GM12878 (cell line): ENCODE data around the gene FURIN. TPM values are rescaled to one million over a fixed set of nuclear protein-coding genes. Genes with fewer than 3 reads are reported as not detected.

Experiments
- ATAC-seq: fragments of 200-7000 bp; cut with Tn5 transposase; 3 replicates; pipeline ENCODE4 v1.9.1; 2020; ENCODE audit warnings: mild to moderate bottlenecking, moderate library complexity
- BruUV-seq: library from RNA; stranded (reverse); fragments of 400-500 nt; replicated peaks from 2 replicates; lab custom pipeline; 2021; lab: Mats Ljungman, UMichigan
- CTCF ChIA-PET: fragments of 300-600 bp; sonication (Branson Sonifier 250); formaldehyde crosslinking; extraction: SDS; loops from one replicate; lab custom pipeline; 2021; ENCODE audit warnings: inconsistent platforms; lab: Yijun Ruan, JAX
- POLR2A ChIA-PET: fragments of 350-600 bp; formaldehyde crosslinking; extraction: SDS; loops from one replicate; lab custom pipeline; 2021; ENCODE audit warnings: inconsistent platforms; lab: Charles Lee
- RAD21 ChIA-PET: fragments of 300-600 bp; sonication (Branson Sonifier 250); formaldehyde crosslinking; loops from one replicate; lab custom pipeline; 2023; ENCODE audit warnings: antibody characterized with exemption; ENCODE audit not compliant: unreplicated experiment; lab: Charles Lee
- SMC1A ChIA-PET: fragments of 300-600 bp; sonication (Branson Sonifier 250); formaldehyde crosslinking; loops from one replicate; lab custom pipeline; 2023; ENCODE audit not compliant: unreplicated experiment, uncharacterized antibody; lab: Charles Lee
- DNase-seq: peaks from one replicate; pipeline ENCODE4 v3.0.0-alpha.2; 2011; ENCODE audit warnings: low read depth, low spot score
- FAIRE-seq: peaks from 3 replicates; lab custom pipeline; 2011; peaks lifted over from hg19 to GRCh38; lab: Jason Lieb, UNC
- H2AFZ ChIP-seq: 2 replicates; pipeline ENCODE4 v1.6.0; 2011; ENCODE audit warnings: low read depth, low read length, control low read depth; ENCODE audit not compliant: control insufficient read depth
- H3K27ac ChIP-seq: 2 replicates; pipeline ENCODE4 v1.5.1; 2011; ENCODE audit warnings: control low read depth; ENCODE audit not compliant: control insufficient read depth, insufficient read depth
- H3K27me3 ChIP-seq, 2 experiments: replicated peaks in 1 of 2; 2 replicates each; pipeline versions ENCODE4 v1.6.0 to v1.6.1; 2011; ENCODE audit warnings: low read length in 1 of 2; ENCODE audit not compliant: control insufficient read depth in 2 of 2, insufficient read depth in 2 of 2
- H3K36me3 ChIP-seq, 2 experiments: 2 replicates each; pipeline ENCODE4 v1.5.1; 2011; ENCODE audit warnings: low read length in 1 of 2; ENCODE audit not compliant: control insufficient read depth in 2 of 2, insufficient read depth in 2 of 2
- H3K4me1 ChIP-seq: 2 replicates; pipeline ENCODE4 v1.6.1; 2011; ENCODE audit warnings: mild to moderate bottlenecking, low read length, moderate library complexity, mixed read lengths; ENCODE audit not compliant: control insufficient read depth, insufficient read depth
- H3K4me2 ChIP-seq: 2 replicates; pipeline ENCODE4 v1.6.0; 2011; ENCODE audit warnings: control low read depth; ENCODE audit not compliant: control insufficient read depth, insufficient read depth
- H3K4me3 ChIP-seq: fragments of 200-600 bp; sonication (generic); 2 replicates; pipeline ENCODE4 v1.5.1; 2016
- H3K79me2 ChIP-seq: 2 replicates; pipeline ENCODE4 v1.6.0; 2011; ENCODE audit warnings: low read length; ENCODE audit not compliant: control insufficient read depth, insufficient read depth
- H3K9ac ChIP-seq: 2 replicates; pipeline ENCODE4 v1.8.0; 2011; ENCODE audit warnings: low read length, control low read depth, mixed read lengths; ENCODE audit not compliant: control insufficient read depth, insufficient read depth
- H3K9me3 ChIP-seq: replicated peaks from 3 replicates; pipeline ENCODE4 v1.5.1; 2011; ENCODE audit warnings: mild to moderate bottlenecking, low read length; ENCODE audit not compliant: control insufficient read depth, insufficient read depth
- H4K20me1 ChIP-seq: 2 replicates; pipeline ENCODE4 v1.6.0; 2011; ENCODE audit not compliant: control insufficient read depth, insufficient read depth
- ASH2L ChIP-seq: fragments of 300-600, 200-600 bp; sonication (generic); IDR thresholded peaks from 2 replicates; pipeline ENCODE4 v1.6.1; 2017; ENCODE audit warnings: low read depth, mild to moderate bottlenecking, borderline replicate concordance
- BMI1 ChIP-seq: fragments of 450-650 bp; IDR thresholded peaks from 2 replicates; pipeline ENCODE4 v1.6.1; 2016; ENCODE audit warnings: mild to moderate bottlenecking, moderate library complexity, borderline replicate concordance
- CBX3 ChIP-seq: fragments of 200-600 bp; sonication (generic); IDR thresholded peaks from 2 replicates; pipeline ENCODE4 v1.6.1; 2016; ENCODE audit warnings: low read depth, borderline replicate concordance
- E2F4 ChIP-seq: IDR thresholded peaks from 2 replicates; pipeline ENCODE4 v1.6.1; 2012; ENCODE audit warnings: low read depth, low read length, improper control_type of control experiment
- ETV6 ChIP-seq, 2 experiments: fragments of 450-650 bp in 1 of 2; IDR thresholded peaks in 1 of 2; conservative IDR thresholded peaks in 1 of 2; 2 replicates each; pipeline ENCODE4 v1.6.1; 2014; ENCODE audit warnings: antibody characterized with exemption in 1 of 2, borderline replicate concordance in 1 of 2, low read depth in 1 of 2, mild to moderate bottlenecking in 1 of 2, moderate library complexity in 1 of 2
- GABPA ChIP-seq: IDR thresholded peaks from 2 replicates; pipeline ENCODE4 v1.6.1; 2014; ENCODE audit warnings: antibody characterized with exemption, low read depth, mild to moderate bottlenecking, inconsistent platforms
- HDAC2 ChIP-seq: fragments of 200-600 bp; sonication (generic); IDR thresholded peaks from 2 replicates; pipeline ENCODE4 v1.6.1; 2017
- HDGF ChIP-seq: fragments of 450-650 bp; IDR thresholded peaks from 2 replicates; pipeline ENCODE4 v1.6.1; 2016; ENCODE audit warnings: antibody characterized with exemption
- IKZF1 ChIP-seq: fragments of 450-650 bp; conservative IDR thresholded peaks from 2 replicates; pipeline ENCODE4 v1.6.1; 2017; ENCODE audit warnings: antibody characterized with exemption, mild to moderate bottlenecking
- NFXL1 ChIP-seq: fragments of 450-650 bp; IDR thresholded peaks from 2 replicates; pipeline ENCODE4 v1.6.1; 2017; ENCODE audit warnings: antibody characterized with exemption, mild to moderate bottlenecking, borderline replicate concordance
- NR2C2 ChIP-seq: IDR thresholded peaks from 2 replicates; pipeline ENCODE4 v1.6.1; 2011; ENCODE audit warnings: borderline replicate concordance, low read depth; ENCODE audit not compliant: control insufficient read depth, insufficient read length
- NR2F1 ChIP-seq: fragments of 450-650 bp; conservative IDR thresholded peaks from 2 replicates; pipeline ENCODE4 v1.6.1; 2017; ENCODE audit warnings: mild to moderate bottlenecking
- RELB ChIP-seq: fragments of 450-650 bp; IDR thresholded peaks from 2 replicates; pipeline ENCODE4 v1.6.1; 2017; ENCODE audit warnings: low read depth, mild to moderate bottlenecking, moderate library complexity
- RUNX3 ChIP-seq: IDR thresholded peaks from 2 replicates; pipeline ENCODE4 v1.6.1; 2012; ENCODE audit warnings: low read length, inconsistent platforms
- SREBF2 ChIP-seq: IDR thresholded peaks from 2 replicates; pipeline ENCODE4 v1.6.1; 2012; ENCODE audit warnings: mild to moderate bottlenecking, low read length
- ZNF217 ChIP-seq: fragments of 450-650 bp; IDR thresholded peaks from 2 replicates; pipeline ENCODE4 v1.6.1; 2017; ENCODE audit warnings: antibody characterized with exemption, mild to moderate bottlenecking
- WGBS: methylation state at CpG from one replicate; pipeline ENCODE4 v1.1.6; 2016; ENCODE audit warnings: low lambda C conversion rate; ENCODE audit not compliant: insufficient replicate concordance, insufficient coverage; ENCODE audit errors: missing lambda C conversion rate; 5-methylcytosine and 5-hydroxymethylcytosine counted together
- in situ Hi-C: fragments of 300-500 bp; cut with MboI; formaldehyde crosslinking; loops from 9 replicates; pipeline ENCODE4 v1.14.3; 2018; ENCODE audit warnings: mixed read lengths
- intact Hi-C: fragments of 100-400 bp; cut with micrococcal nuclease; formaldehyde crosslinking; loops from one replicate; pipeline ENCODE4 v1.14.2; 2022; ENCODE audit not compliant: unreplicated experiment
- polyA plus RNA-seq, 11 experiments: library from polyadenylated mRNA; depleted of rRNA in 4 of 11; unstranded in 6 of 11; stranded (reverse) in 5 of 11; fragments of >200 nt; fragmentation: Nextera tagmentation in 4 of 11; fragmentation: Illumina TruSeq in 1 of 11; extraction: Ambion mirVana in 4 of 11; extraction: Trizol in 1 of 11; gene quantifications; 1 replicate in 1 of 11; 2 replicates in 10 of 11; pipeline versions ENCODE4 v1.2.1 to v1.2.3, GENCODE V29; 2011 to 2016; ENCODE audit warnings: inconsistent platforms in 2 of 11, missing spikeins in 2 of 11, low read depth in 1 of 11
- total RNA-seq, 4 experiments: library from RNA; depleted of rRNA in 3 of 4; stranded (reverse); fragments of >200 nt in 3 of 4; fragmentation: Illumina TruSeq in 1 of 4; extraction: Trizol in 1 of 4; gene quantifications; 2 replicates each; pipeline versions ENCODE4 v1.2.1 to v1.2.3, GENCODE V29; 2013 to 2021
- TF ChIP-seq, protein P1 (sequence below): fragments of 450-650 bp; IDR thresholded peaks from 2 replicates; pipeline ENCODE4 v1.6.1; 2017; ENCODE audit warnings: mild to moderate bottlenecking, moderate library complexity
- TF ChIP-seq, protein P2 (sequence below): IDR thresholded peaks from 2 replicates; pipeline ENCODE4 v1.6.1; 2011; ENCODE audit warnings: borderline replicate concordance, low read depth, mild to moderate bottlenecking, moderate library complexity, mixed read lengths, low read length; ENCODE audit not compliant: insufficient read depth; ENCODE audit errors: extremely low read length

Gene FURIN
- total and polyA plus RNA-seq, 10 of the 15 experiments (the other 5 are each of a cell fraction or from before 2014, with no cell fraction given): 0.47 to 39.9 (median 8.0) TPM

DNA sequence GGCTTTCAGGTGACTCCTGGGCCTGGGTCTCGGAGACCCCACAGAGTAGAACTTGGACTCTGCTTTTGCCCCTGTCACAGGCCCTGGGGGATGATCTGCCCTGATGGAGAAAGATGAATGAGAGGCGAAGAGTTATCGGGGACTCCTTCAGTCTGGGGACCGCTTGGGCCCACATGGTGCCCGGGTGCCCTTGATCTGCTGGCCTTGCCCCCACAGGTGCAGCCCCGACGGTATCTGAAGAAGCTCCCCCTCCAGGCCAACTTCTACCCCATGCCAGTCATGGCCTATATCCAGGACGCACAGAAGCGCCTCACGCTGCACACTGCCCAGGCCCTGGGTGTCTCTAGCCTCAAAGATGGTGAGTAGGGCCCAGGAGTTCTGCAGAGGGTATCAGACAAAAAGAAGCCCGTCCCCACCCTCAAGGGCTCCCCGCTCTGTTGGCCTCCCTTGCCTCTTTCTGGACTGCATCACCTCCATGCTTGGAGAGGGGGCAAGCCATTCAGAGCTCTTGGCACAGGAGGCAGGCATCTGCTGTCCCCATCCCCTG, 45.1 kb downstream of the FURIN start:
- ATAC-seq (no peak), FAIRE-seq (no peak), DNase-seq (no peak)
- Histone ChIP-seq H3K27me3 (no peaks in the 10 kb centered on the region), H2AFZ (no peak overlapping the region), H3K27ac (no peak overlapping the region), H3K79me2 (no peaks in the 10 kb centered on the region), H3K9ac (no peak overlapping the region), H3K36me3 (peaks cover 15 to 55% of the 10 kb centered on the region in 2 experiments), H3K4me2 (no peak overlapping the region), H3K9me3 (no peaks in the 10 kb centered on the region), H3K4me3 (no peak overlapping the region), H4K20me1 (no peaks in the 10 kb centered on the region), H3K4me1 (no peaks in the 10 kb centered on the region)
- intact Hi-C loops (no loop called here), in situ Hi-C loops (no loop called here)
- POLR2A ChIA-PET: interaction anchor here (0.8 kb wide), 1 partner anchor 84 kb away, joined by 3 read pairs; no protein-coding TSS in a partner anchor
- RAD21 ChIA-PET: no interaction called here
- 91% methylated on average over 12 of the region's 12 CpGs for WGBS
- SMC1A ChIA-PET: no interaction called here
- CTCF ChIA-PET: interaction anchor here (0.7 to 1.9 kb wide), 2 partner anchors 10 to 17 kb away, joined by 4 to 6 read pairs; partner anchors contain the start of gene MAN2A2
- BruUV-seq: no TSS peak
- TF ChIP-seq, protein P1, sequence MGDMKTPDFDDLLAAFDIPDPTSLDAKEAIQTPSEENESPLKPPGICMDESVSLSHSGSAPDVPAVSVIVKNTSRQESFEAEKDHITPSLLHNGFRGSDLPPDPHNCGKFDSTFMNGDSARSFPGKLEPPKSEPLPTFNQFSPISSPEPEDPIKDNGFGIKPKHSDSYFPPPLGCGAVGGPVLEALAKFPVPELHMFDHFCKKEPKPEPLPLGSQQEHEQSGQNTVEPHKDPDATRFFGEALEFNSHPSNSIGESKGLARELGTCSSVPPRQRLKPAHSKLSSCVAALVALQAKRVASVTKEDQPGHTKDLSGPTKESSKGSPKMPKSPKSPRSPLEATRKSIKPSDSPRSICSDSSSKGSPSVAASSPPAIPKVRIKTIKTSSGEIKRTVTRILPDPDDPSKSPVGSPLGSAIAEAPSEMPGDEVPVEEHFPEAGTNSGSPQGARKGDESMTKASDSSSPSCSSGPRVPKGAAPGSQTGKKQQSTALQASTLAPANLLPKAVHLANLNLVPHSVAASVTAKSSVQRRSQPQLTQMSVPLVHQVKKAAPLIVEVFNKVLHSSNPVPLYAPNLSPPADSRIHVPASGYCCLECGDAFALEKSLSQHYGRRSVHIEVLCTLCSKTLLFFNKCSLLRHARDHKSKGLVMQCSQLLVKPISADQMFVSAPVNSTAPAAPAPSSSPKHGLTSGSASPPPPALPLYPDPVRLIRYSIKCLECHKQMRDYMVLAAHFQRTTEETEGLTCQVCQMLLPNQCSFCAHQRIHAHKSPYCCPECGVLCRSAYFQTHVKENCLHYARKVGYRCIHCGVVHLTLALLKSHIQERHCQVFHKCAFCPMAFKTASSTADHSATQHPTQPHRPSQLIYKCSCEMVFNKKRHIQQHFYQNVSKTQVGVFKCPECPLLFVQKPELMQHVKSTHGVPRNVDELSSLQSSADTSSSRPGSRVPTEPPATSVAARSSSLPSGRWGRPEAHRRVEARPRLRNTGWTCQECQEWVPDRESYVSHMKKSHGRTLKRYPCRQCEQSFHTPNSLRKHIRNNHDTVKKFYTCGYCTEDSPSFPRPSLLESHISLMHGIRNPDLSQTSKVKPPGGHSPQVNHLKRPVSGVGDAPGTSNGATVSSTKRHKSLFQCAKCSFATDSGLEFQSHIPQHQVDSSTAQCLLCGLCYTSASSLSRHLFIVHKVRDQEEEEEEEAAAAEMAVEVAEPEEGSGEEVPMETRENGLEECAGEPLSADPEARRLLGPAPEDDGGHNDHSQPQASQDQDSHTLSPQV: no peak
- no peak for TF ChIP-seq CBX3
- TF ChIP-seq SREBF2: no peak
- TF ChIP-seq E2F4: no peak
- no peak for TF ChIP-seq BMI1
- TF ChIP-seq HDAC2: no peak
- TF ChIP-seq NR2F1: no peak
- TF ChIP-seq ASH2L: no peak
- TF ChIP-seq RUNX3: no peak
- TF ChIP-seq, protein P2, sequence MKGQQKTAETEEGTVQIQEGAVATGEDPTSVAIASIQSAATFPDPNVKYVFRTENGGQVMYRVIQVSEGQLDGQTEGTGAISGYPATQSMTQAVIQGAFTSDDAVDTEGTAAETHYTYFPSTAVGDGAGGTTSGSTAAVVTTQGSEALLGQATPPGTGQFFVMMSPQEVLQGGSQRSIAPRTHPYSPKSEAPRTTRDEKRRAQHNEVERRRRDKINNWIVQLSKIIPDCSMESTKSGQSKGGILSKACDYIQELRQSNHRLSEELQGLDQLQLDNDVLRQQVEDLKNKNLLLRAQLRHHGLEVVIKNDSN: no peak
- no peak for TF ChIP-seq RELB
- no peak for TF ChIP-seq NFXL1
- TF ChIP-seq GABPA: no peak
- TF ChIP-seq ZNF217: no peak
- TF ChIP-seq ETV6 (conservative IDR thresholded peaks at IDR 0.05 in 1 of 2, IDR thresholded peaks at IDR 0.05 in 1 of 2; ENCODE audit: borderline replicate concordance in 1 of 2, low read depth in 1 of 2): no peak
- no peak for TF ChIP-seq IKZF1
- no peak for TF ChIP-seq HDGF
- TF ChIP-seq NR2C2: no peak
